Heart left ventricle (tissue), 16 donors: Measurements from ENCODE around the gene ADAM23. TPM values are rescaled to one million over a fixed set of nuclear protein-coding genes. Genes with fewer than 3 reads are reported as not detected.

Experiments
- ATAC-seq, 4 donors: fragments of 200-7000 bp; cut with Tn5 transposase; one replicate each; pipeline ENCODE4 v1.9.1; 2020 to 2022; ENCODE audit warnings: moderate library complexity in 4 of 4, mild to moderate bottlenecking in 3 of 4, moderate number of reproducible peaks in 1 of 4
- DNase-seq, 5 donors: peaks; one replicate each; pipeline ENCODE4 v3.0.0-alpha.2; 2020
- H3K27ac ChIP-seq, 12 donors: fragments of 200-600 bp; sonication (generic) in 4 of 12; one replicate each; pipeline versions ENCODE4 v1.5.0 to v1.8.0; 2016 to 2022; ENCODE audit warnings: mild to moderate bottlenecking in 2 of 12
- H3K27me3 ChIP-seq, 9 donors: fragments of 200-600 bp; sonication (generic) in 2 of 9; one replicate each; pipeline versions ENCODE4 v1.5.1 to v1.8.0; 2016 to 2022; ENCODE audit warnings: mild to moderate bottlenecking in 3 of 9
- H3K36me3 ChIP-seq, 9 donors: fragments of 200-600 bp; sonication (generic) in 2 of 9; one replicate each; pipeline versions ENCODE4 v1.5.0 to v1.8.0; 2018 to 2022; ENCODE audit warnings: mild to moderate bottlenecking in 2 of 9
- H3K4me1 ChIP-seq, 12 donors: fragments of 200-600 bp; sonication (generic) in 4 of 12; one replicate each; pipeline versions ENCODE4 v1.5.0 to v1.8.0; 2016 to 2022; ENCODE audit warnings: mild to moderate bottlenecking in 3 of 12
- H3K4me3 ChIP-seq, 12 donors: fragments of 200-600 bp; sonication (generic) in 4 of 12; one replicate each; pipeline versions ENCODE4 v1.5.0 to v1.8.0; 2017 to 2022; ENCODE audit warnings: mild to moderate bottlenecking in 9 of 12, moderate library complexity in 4 of 12
- H3K9me3 ChIP-seq, 12 donors: fragments of 200-600 bp; sonication (generic) in 4 of 12; one replicate each; pipeline versions ENCODE4 v1.5.0 to v1.8.0; 2016 to 2022; ENCODE audit warnings: mild to moderate bottlenecking in 1 of 12
- POLR2A ChIP-seq, 2 donors: fragments of 450-650 bp; IDR thresholded peaks; one replicate each; pipeline ENCODE4 v1.6.1; 2017; ENCODE audit warnings: antibody characterized with exemption in 2 of 2, mild to moderate bottlenecking in 2 of 2, moderate library complexity in 2 of 2
- WGBS, 4 donors: extraction: QIAGEN DNeasy Blood & Tissue Kit in 2 of 4; methylation state at CpG; one replicate each; pipeline versions ENCODE4 v1.1.5 to v1.1.7; 2013 to 2018; 5-methylcytosine and 5-hydroxymethylcytosine counted together
- intact Hi-C, 10 donors: fragments of 100-400 bp; cut with DNase I; formaldehyde crosslinking; loops; one replicate each; pipeline versions ENCODE4 v1.11.1 to v1.14.2; 2022
- polyA plus RNA-seq, 2 donors: library from polyadenylated mRNA; stranded (reverse); fragments of 200-250 nt; gene quantifications; one replicate each; pipeline ENCODE4 v1.2.3, GENCODE V29; 2013
- total RNA-seq, 9 donors: library from RNA; depleted of rRNA in 2 of 9; stranded (reverse); fragments of >200 nt in 2 of 9; fragmentation: NEBNext Ultra II Directional in 3 of 9; extraction: Animal tissue kit (Norgen Biotek cat#: 25700) in 3 of 9; gene quantifications; one replicate each; pipeline versions ENCODE4 v1.1.0 to v1.2.4, GENCODE V29; 2016 to 2023
- TF ChIP-seq, protein P1 (sequence below), 12 donors: fragments of 200-600 bp; sonication (generic) in 4 of 12; IDR thresholded peaks; one replicate each; pipeline versions ENCODE4 v1.5.0 to v1.8.0; 2018 to 2022; ENCODE audit warnings: antibody characterized with exemption in 12 of 12, mild to moderate bottlenecking in 5 of 12
- donor health status: ischemic (EF 13 %, LVEDD 7.1; RV severe dilation, severe dysfunction).
- donor health status: healthy with polysubstance abuse.
- donor health status: DM: no; HTN: yes; CAD: no.
- donor health status: DM: no; HTN: no; CAD: no.
- donor health status: ischemic (EF 25% LVEDD 6.9; RV normal size, moderate dysfunction).
- donor health status: ischemic (EF 25% LVEDD 5.7; RV mildly dilated, moderate dysfunction).
- donor health status: healthy.
- donor health status: DM: yes; HTN: yes; CAD: no.
- donor health status: ischemic (EF 35%, LVEDD 5.7; RV mildly dilated, moderate dysfunction).
- donor health status: nonischemic (EF 11% LVEDD 7.7; RV severe dilation, severe dysfunction).
- donor health status: DM: yes; HTN: yes; CAD: no.
- donor health status: PGD.
- donor health status: ischemic (EF 29% LVEDD 5.4; RV normal size, mild dysfunction).
- donor health status: nonischemic (EF 23%, LVEDD 6.1; RV moderate dilation, normal function).

Gene ADAM23
- total and polyA plus RNA-seq, 11 donors: 18.6 to 87.4 (median 57.9) TPM

- TF ChIP-seq POLR2A (IDR thresholded peaks at IDR 0.05): no peak
- TF ChIP-seq, protein P1, sequence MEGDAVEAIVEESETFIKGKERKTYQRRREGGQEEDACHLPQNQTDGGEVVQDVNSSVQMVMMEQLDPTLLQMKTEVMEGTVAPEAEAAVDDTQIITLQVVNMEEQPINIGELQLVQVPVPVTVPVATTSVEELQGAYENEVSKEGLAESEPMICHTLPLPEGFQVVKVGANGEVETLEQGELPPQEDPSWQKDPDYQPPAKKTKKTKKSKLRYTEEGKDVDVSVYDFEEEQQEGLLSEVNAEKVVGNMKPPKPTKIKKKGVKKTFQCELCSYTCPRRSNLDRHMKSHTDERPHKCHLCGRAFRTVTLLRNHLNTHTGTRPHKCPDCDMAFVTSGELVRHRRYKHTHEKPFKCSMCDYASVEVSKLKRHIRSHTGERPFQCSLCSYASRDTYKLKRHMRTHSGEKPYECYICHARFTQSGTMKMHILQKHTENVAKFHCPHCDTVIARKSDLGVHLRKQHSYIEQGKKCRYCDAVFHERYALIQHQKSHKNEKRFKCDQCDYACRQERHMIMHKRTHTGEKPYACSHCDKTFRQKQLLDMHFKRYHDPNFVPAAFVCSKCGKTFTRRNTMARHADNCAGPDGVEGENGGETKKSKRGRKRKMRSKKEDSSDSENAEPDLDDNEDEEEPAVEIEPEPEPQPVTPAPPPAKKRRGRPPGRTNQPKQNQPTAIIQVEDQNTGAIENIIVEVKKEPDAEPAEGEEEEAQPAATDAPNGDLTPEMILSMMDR (IDR thresholded peaks at IDR 0.05): no peak
- WGBS, 4 donors: 88 to 93% (median 90%) methylated on average over 3 of the region's 3 CpGs
- H3K9me3 ChIP-seq: peaks cover 0 to 11% (median 0%) of the 10 kb centered on the region in 12 donors
- no peaks in the 10 kb centered on the region for H3K36me3 ChIP-seq
- H3K27me3 ChIP-seq: no peaks in the 10 kb centered on the region
- ATAC-seq (no peak), DNase-seq (no peak)
- intact Hi-C loops: no loop called here
- no peaks in the 10 kb centered on the region for H3K4me1 ChIP-seq
- no peak overlapping the region for H3K4me3 ChIP-seq
- H3K27ac ChIP-seq: no peak overlapping the region
These were observed 22.6 kb upstream of the ADAM23 start for GRCh38 chr2:206420721-206421120.

DNA sequence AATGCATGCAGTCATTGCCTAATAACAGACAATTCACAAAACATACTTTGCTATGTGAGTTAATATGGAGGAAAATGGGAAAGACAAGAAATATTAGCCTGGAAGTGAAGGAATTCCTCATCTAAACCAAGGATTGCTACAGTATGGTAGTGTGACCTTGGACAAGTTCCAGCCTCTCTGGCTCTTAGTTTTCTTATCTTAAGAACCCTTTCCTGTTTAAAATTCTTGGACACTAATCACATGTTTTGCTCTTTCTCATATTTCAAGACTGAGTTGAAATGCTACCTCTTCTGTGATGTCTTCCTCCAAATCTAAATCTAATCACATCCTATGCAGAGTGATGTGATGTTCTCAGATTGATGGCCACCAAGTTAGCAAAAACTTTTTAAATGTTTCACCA is 20.8 kb upstream of the ADAM23 start:
- Histone ChIP-seq H3K27me3 (peaks cover 0 to 4% (median 0%) of the 10 kb centered on the region in 9 donors), H3K27ac (no peak overlapping the region), H3K4me1 (no peaks in the 10 kb centered on the region), H3K36me3 (no peaks in the 10 kb centered on the region), H3K4me3 (no peak overlapping the region), H3K9me3 (peaks cover 0 to 11% (median 0%) of the 10 kb centered on the region in 12 donors)
- ATAC-seq (no peak), DNase-seq (no peak)
- TF ChIP-seq, protein P1 (IDR thresholded peaks at IDR 0.05): no peak
- no peak for TF ChIP-seq POLR2A (IDR thresholded peaks at IDR 0.05)
- intact Hi-C loops: no loop called here

DNA sequence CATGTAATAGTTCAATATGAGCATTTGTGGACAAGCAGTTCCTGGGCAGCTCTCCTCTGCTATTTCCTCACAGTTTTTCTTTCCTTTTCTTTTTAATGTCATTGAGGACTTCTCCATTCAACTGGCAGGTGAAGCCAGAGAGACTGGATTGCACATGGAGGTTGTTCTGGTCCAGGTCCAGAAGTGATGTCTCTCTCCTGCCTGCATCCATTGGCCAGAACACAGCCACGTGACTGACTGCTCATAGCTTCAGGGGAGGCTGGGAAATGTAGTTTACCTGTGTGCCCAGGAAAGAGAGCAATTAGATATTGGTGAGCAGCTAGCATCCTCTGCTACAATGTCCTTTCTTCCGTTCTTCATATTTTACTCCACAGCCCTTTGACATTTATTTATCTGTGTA is 20.2 kb upstream of the ADAM23 start:
- Histone ChIP-seq H3K36me3 (no peaks in the 10 kb centered on the region), H3K9me3 (peaks cover 0 to 7% (median 0%) of the 10 kb centered on the region in 12 donors), H3K27ac (no peak overlapping the region), H3K4me1 (no peaks in the 10 kb centered on the region), H3K4me3 (no peak overlapping the region), H3K27me3 (peaks cover 0 to 4% (median 0%) of the 10 kb centered on the region in 9 donors)
- DNase-seq (no peak), ATAC-seq (no peak)
- TF ChIP-seq, protein P1 (IDR thresholded peaks at IDR 0.05): no peak
- TF ChIP-seq POLR2A (IDR thresholded peaks at IDR 0.05): no peak
- intact Hi-C loops: no loop called here
- WGBS, 4 donors: 59 to 74% (median 67%) methylated on average over 2 of the region's 2 CpGs

DNA sequence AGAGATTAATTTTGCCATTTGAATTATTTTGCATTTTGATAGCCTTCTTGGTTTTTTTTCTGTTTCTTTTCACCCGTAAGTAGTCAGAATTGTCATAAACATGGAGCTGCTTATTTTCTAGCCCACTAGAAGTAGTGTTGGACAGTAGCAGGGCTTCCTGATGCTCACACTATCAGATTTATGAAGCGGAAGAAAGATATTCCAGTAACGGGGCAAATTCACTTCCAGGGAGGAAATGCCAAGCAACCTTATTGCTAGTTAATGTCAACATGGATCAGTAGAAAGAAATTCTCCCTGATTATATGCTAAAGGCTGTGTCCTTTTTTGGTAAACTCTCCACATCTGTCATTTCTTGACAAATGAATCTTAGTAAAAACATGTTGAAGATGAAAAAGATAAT is 19.2 kb upstream of the ADAM23 start:
- Histone ChIP-seq H3K4me1 (no peaks in the 10 kb centered on the region), H3K27ac (no peak overlapping the region), H3K36me3 (no peaks in the 10 kb centered on the region), H3K9me3 (no peaks in the 10 kb centered on the region), H3K4me3 (no peak overlapping the region), H3K27me3 (peaks cover 0 to 4% (median 0%) of the 10 kb centered on the region in 9 donors)
- TF ChIP-seq POLR2A (IDR thresholded peaks at IDR 0.05): no peak
- TF ChIP-seq, protein P1 (IDR thresholded peaks at IDR 0.05): no peak
- intact Hi-C loops: no loop called here
- DNase-seq: no peak
- WGBS, 4 donors: 44 to 60% (median 57%) methylated on average over 3 of the region's 3 CpGs
- ATAC-seq: no peak
